DMS114 treated with DMSO at 0.1 percent for 48 hours (cell line): ENCODE results near the gene KIAA1217.

Experiments
- DNase-seq: peaks from one replicate; lab custom pipeline; 2025; ENCODE audit not compliant: unreplicated experiment; lab: John Stamatoyannopoulos, UW

The KIAA1217 gene

DNA sequence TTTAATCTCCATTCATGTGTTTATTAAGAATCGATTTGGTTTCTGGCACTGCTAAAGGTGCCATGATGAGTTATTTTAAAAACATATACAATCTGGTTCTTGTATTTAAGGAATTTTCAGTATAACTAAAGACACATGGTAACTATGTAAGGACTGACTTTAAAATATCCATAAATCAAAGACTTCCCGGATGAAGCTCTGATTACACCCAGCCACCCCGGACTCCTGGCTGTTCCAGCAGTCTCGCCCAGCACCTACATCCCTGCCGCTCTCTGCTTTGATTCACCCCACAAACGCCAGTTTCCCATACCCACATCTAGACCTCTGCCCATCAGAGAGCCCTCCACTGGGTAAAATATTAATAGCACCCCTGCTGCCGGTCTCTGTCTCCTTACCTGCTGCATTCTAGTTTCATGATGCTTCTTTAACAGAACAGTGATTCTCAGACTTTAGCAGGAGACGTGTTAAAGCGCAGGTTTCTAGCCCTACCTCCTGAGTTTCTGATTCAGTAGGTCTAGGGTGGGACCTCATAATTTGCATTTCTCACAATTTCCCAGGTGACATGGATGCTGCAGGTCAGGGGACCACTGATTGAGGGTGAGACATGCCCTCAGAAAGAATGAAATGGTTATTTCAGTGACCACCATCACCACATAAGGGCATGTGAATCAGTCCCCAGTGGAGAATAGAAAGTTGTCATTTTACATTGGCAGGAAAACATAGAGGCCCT, 185.7 kb downstream of the KIAA1217 start:
- no peak for DNase-seq

DNA sequence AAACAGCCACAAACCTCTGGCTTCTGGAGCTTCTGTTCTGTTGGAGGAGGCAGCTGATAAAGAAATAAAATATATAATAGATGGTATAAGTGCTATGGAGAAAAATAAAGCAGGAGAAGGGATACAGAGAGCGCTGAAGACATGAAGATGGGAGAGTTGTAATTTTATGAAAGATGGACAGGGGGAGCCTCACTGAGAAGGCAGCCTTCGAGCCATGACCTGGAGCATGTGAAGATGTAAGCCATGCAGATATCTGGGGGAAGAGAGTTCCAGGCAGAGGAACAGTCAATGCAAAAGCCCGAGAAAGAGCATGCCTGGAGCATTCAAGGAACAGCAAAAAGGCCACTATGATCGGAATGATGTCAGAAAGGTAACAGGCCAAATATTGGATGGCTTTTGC, 187.5 kb downstream of the KIAA1217 start:
- no peak for DNase-seq

GRCh38 chr10:24397662-24398061, 188.7 kb downstream of the KIAA1217 start:
- no peak for DNase-seq

DNA sequence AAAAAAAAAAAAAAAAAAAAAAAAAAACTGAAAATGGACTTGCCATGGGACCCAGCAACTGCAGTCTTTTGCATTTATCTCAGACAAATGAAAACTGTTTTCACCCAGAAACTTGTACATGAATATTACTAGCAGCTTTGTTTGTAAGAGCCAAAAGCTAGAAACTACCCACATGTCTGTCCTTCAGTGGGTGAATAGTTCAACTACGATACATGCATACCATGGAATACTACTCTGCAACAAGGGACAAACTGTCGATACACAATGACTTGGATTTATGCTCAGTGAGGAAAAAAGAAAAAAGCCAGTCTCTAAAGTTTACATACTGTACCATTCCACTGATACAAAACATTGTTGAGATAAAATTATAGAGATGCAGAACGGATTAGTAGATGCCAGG, 195.6 kb downstream of the KIAA1217 start:
- no peak for DNase-seq

- no peak for DNase-seq
Observed at GRCh38 chr10:24405635-24406034, 196.7 kb downstream of the KIAA1217 start.

DNA sequence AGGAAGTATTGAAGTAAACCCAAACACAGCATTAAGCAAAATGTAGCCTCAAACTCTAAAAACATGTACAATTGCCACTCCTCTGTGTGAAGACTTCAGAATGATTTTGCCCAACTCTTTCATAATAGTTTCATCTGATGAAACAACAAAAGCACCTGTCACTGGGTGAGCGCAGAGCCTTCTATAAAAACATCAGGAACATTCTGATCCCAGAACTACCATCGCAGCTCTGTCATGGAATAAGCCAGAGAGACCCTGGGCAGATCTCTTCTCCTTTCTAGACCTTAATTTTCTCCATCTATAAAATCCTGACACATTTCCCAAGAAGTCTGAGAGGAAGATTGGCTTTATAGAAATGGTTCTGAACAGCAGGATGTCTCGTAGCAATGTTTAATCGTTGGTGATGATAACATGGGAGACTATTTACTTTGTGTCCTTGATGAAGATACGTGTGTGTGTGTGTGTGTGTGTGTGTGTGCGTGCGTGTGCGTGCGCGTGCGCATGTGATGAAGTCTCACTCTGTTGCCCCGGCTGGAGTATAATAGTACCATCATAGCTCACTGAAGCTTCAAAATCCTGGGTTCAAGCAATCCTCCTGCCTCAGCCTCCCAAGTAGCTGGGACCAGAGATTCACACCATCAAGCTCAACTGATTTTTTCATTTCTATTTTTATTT, 198.0 kb downstream of the KIAA1217 start:
- no peak for DNase-seq

- DNase-seq = no peak
Observed at GRCh38 chr10:24407928-24408327, 199.0 kb downstream of the KIAA1217 start.

DNA sequence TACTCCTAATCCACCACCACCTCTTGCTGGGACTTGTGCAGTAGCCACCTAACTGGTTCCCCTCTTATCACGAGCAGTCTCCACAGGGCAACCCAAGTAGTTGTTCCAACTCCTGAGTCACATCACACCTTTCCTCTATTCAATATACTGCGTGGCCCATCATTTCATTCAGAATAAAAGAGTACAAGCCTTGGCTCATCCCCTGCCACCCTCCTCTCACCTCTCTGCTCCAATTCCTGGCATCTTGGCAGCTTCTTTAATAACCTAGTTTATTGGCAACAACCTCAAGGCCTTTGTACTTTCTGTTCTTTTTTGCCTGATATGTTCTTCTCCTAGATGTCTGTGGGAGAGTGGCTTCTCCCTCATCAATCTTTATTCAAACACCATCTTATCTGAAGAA, 199.4 kb downstream of the KIAA1217 start:
- no peak for DNase-seq

DNA sequence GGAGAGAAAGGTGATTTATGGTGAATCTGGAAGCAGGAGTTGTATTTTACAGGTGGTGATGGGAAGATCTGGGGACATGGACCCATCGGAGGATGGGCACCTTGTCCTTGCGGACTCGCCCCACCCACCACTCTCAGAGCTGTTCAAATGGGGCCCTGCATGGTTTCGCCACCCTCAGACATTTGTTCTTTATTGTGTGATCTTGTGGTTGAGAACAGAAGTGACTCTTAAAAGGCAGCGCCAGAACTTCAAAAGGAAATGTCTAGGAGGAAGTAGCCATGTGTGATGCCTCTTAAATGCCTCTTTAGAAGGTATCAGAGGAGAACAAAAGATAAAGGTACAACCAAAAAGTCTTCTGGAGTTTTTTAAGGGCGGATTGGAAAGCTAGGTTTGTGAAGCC, 205.7 kb downstream of the KIAA1217 start:
- DNase-seq = no peak

GRCh38 chr10:24415455-24416125, 206.7 kb downstream of the KIAA1217 start:
- no peak for DNase-seq

DNA sequence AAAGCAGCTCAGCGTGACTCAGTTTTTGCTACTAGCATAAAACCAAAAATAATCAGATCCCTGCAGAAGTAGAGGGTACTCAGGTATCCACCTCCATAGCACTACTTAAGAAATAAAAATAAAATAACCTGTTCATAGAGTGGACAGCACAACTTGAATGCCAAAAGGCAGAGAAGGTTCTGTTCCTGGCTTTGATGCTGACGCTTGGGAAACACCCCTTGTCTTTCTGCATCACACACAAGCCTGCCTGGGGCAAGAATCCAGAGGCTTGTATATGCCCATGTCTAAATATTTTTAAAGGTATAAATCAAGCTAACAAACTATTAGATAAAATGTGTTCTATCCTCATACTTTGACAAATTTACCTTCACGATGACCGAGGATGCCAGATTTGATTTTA, 207.3 kb downstream of the KIAA1217 start:
- no peak for DNase-seq

DNA sequence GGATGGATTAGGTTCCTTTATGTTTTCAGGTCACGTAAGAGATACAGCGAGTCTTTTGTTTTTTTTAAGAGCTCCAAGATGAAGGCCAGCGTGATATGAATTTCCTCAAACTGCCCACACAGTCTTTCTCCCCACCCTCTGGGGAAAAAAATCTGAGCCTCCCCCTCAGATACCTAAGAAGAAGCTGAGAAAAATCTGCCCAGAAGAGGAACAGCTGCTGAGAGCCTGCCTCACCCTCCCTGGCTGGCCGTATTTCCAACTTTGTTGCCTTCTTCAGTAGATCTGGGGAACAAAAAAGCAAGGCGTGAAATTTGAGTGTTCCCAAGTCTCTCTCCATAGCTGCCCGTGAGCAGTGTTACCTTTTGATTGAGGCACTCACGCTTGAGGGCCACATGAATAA, 208.1 kb downstream of the KIAA1217 start:
- no peak for DNase-seq

DNA sequence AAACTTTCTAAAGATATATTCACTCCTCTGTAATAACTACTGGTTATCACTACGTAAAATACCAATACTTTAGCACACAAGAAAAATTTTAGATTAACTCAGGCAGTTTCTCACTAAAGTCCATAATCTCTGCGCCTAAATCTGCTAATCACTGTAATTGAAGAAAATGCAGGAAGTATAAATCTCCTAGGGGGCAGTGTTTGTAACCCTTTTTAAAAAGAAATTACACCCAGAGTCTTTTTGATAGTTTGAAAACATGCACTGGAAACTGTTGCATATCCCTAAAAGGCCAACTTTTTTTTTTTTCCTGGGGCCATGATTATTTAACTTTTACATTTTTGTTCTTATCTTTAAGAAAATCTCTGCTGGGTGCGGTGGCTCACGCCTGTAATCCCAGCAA, 209.6 kb downstream of the KIAA1217 start:
- DNase-seq = no peak

DNA sequence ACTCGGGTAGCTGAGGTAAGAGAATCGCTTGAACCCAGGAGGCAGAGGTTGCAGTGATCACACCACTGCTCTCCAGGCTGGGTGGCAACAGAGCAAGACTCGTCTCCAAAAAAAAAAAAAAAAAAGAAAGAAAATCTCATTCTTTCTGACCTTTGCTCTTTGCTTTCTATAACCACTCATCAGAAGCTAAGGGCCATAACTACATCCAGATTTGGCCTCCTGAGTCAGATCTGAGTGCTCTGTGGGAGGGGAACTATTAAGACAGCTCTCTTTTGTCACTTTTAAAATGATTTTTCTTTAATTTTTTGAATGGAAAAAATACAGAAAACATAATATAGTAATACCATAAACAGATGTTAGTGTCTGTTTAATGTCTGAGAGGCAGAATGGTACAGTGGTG, 210.1 kb downstream of the KIAA1217 start:
- no peak for DNase-seq

DNA sequence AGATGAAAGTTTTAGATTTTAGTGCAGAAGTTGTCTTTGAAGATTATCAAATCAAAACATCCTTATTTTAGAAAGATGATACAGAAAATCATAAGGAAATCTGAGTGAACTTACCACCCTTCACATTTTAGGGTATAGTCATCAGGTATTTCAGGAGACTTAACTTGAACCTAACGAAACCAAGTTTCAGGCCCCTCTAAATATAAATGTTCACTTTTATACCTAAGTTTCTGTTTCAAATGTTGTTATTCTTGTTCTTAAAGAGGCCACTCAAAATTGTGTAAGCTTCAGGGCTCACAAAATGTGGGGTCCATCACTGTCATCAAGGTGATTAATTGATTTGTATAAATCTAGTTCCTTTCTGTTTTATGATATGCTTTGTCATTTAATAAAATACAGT, 216.2 kb downstream of the KIAA1217 start:
- no peak for DNase-seq

- no peak for DNase-seq
Observed at GRCh38 chr10:24427678-24428409, 218.9 kb downstream of the KIAA1217 start.

GRCh38 chr10:24428410-24428782, 219.5 kb downstream of the KIAA1217 start:
- DNase-seq = no peak

- DNase-seq = no peak
Observed at GRCh38 chr10:24430591-24430990, 221.7 kb downstream of the KIAA1217 start.

DNA sequence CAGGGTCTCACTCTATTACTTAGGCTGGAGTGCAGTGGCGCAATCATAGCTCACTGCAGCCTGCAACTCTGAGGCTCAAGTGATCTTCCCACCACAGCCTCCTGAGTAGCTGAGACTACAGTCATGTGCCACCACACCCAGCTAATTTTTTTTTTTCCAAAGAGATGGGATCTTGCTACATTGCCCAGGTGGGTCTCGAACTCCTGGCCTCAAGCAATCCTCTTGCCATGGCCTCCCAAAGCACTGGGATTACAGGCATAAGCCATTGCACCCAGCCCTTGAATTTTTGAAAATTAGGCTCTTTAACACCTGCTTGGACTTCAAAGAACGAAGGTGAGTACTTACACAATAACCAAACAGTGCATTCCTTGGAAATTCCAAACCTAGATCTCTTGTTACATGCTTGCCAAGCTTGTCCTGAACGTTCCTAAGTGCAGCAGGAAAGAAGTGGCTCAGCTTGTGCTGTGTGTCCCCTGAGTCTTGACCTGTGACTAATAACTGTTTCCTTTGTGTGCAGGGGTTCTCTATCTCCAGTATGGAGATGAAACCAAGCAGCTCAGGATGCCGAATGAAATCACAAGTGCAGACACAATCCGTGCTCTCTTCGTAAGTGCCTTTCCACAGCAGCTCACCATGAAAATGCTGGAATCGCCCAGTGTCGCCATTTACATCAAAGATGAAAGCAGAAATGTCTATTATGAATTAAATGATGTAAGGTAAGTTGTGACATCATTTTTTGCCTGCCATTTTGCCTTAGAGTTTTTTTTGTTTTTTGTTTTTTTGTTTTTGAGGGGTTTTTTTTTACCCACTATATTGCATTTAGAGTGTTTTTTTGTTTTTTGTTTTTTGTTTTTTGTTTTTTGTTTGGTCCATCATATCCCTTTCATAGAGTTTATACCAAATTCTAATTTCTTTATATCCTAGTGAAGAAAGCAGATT, 223.8 kb downstream of the KIAA1217 start:
- no peak for DNase-seq

DNA sequence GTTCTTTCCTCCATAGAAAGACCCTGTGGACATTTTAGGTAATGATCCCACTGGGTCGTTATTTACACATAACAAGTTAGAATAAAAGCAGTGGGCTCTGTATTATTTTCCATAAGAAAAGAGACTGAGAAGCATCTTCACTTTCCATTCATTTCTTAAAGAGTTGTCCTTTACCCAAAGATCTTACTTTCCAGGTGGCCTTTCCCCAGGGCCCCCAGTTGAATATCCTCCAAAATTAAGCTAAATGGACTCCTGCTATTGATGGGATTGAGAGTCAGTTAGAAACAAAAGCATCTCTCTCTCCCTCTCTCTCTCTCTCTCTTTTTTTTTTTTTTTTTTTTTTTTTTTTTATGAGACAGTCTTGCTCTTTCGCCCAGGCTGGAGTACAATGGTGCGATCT, 224.8 kb downstream of the KIAA1217 start:
- DNase-seq = no peak

DNA sequence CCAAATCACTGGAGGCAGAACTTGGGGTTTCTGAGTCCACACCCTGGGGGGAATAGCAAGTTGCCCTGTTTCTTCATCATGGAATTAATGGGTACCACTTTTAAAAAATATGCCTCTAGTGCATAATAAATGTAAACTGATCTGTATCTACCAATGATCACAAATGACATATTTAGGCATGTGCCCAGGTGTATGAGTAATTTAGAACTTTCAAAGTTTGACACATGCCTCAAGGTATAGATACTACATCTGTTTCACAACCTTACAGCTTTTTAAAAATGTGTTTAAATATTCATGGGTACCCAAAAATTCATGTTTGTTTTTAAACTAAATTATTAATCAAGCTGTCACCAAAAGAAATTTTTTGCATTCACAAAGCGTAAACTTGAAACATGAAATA, 226.0 kb downstream of the KIAA1217 start:
- DNase-seq = no peak
